Spinal cord (tissue), 10 donors: ENCODE results near the gene KRTAP4-9. TPM values are rescaled to one million over a fixed set of nuclear protein-coding genes. Genes with fewer than 3 reads are reported as not detected.
A peak's percentile ranks its signal among the peaks of the same experiment; 100 is the strongest.
"Not testable (repeated sequence)": the region's sequence is repeated elsewhere in the genome, so short reads cannot be mapped to it uniquely, and the experiment has no call there.

Experiments used
- DNase-seq, 6 donors: peaks; one replicate each; pipeline versions ENCODE4 v3.0.0 to v3.0.0-alpha.2; 2013 to 2015; ENCODE audit warnings: low spot score in 6 of 6, low read depth in 4 of 6
- H3K27ac ChIP-seq: one replicate; pipeline ENCODE4 v1.5.1; 2013; ENCODE audit warnings: low read depth, low read length, control low read depth
- H3K27me3 ChIP-seq: one replicate; pipeline ENCODE4 v1.6.1; 2013; ENCODE audit warnings: low read length; ENCODE audit not compliant: control insufficient read depth, insufficient read depth
- H3K36me3 ChIP-seq: one replicate; pipeline ENCODE4 v1.6.1; 2013; ENCODE audit warnings: low read length; ENCODE audit not compliant: control insufficient read depth, insufficient read depth
- H3K4me1 ChIP-seq: one replicate; pipeline ENCODE4 v1.6.1; 2013; ENCODE audit warnings: low read length; ENCODE audit not compliant: control insufficient read depth, insufficient read depth
- H3K4me3 ChIP-seq: one replicate; pipeline ENCODE4 v1.5.1; 2013; ENCODE audit warnings: low read depth, low read length, control low read depth
- H3K9me3 ChIP-seq: one replicate; pipeline ENCODE4 v1.6.1; 2013; ENCODE audit warnings: low read length; ENCODE audit not compliant: control insufficient read depth, insufficient read depth
- WGBS: methylation state at CpG from one replicate; pipeline ENCODE4 v1.1.5; 2013; ENCODE audit warnings: missing lambda C conversion rate; ENCODE audit not compliant: insufficient coverage; 5-methylcytosine and 5-hydroxymethylcytosine counted together
- polyA plus RNA-seq, 2 donors: library from polyadenylated mRNA; unstranded; fragments of 120-200 nt; gene quantifications; one replicate each; pipeline ENCODE4 v1.2.1, GENCODE V29; 2013; ENCODE audit not compliant: insufficient read length in 2 of 2
- total RNA-seq, 2 donors: library from RNA; depleted of rRNA in 1 of 2; stranded (reverse); fragments of 120-200 nt in 1 of 2; fragments of >200 nt in 1 of 2; gene quantifications; one replicate each; pipeline versions ENCODE4 v1.2.3 to v1.2.4, GENCODE V29; 2013 to 2014
- donor health status: healthy.

Gene KRTAP4-9
- total and polyA plus RNA-seq, 4 donors, result not detected

- H3K27ac ChIP-seq, result no peak overlapping the region
- no peaks in the 10 kb centered on the region for H3K36me3 ChIP-seq
- H3K27me3 ChIP-seq, result no peaks in the 10 kb centered on the region
- no peak overlapping the region for H3K4me3 ChIP-seq
- DNase-seq, result no peak
- no CpG with 5 or more reads among the region's 2 CpGs for WGBS
- peaks cover 3% of the 10 kb centered on the region for H3K9me3 ChIP-seq
- H3K4me1 ChIP-seq, result no peaks in the 10 kb centered on the region
These were observed 40.1 kb downstream of the KRTAP4-9 start for GRCh38 chr17:41145261-41145660.

DNA sequence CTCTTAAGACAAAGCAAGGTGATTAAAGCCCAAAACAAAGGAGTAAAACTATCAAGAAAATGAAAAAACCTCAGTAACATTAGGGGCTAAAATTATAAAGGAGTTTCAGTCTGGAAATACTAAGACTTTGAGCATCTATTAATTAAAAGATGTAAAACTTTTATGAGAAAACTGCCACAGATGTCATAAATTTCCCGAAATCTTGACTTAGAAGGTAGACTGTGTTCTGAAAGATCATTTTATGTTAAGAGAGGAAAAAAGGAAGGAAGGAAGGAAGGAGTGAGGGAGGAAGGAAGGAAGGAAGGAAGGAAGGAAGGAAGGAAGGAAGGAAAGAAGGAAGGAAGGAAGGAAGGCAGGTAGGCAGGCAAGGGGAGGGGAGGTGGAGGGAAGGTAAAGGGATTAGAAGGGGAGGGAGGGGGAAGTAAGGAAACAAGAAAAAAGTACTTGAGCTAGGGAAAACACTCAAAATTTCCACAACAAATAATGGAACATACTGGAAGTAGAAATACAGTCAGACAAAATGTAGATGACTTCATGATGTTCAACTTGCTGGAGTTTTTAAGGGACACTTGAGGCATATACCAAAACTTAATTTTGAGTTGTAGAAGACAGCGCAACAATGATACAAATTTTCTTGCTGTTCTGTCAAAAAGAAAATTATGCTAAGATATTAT is 42.5 kb downstream of the KRTAP4-9 start:
- Histone ChIP-seq H3K27me3 (no peaks in the 10 kb centered on the region), H3K9me3 (no peaks in the 10 kb centered on the region), H3K27ac (no peak overlapping the region), H3K4me1 (no peaks in the 10 kb centered on the region), H3K4me3 (no peak overlapping the region), H3K36me3 (no peaks in the 10 kb centered on the region)
- DNase-seq, result no peak
- 89% methylated on average over 1 of the region's 2 CpGs for WGBS

DNA sequence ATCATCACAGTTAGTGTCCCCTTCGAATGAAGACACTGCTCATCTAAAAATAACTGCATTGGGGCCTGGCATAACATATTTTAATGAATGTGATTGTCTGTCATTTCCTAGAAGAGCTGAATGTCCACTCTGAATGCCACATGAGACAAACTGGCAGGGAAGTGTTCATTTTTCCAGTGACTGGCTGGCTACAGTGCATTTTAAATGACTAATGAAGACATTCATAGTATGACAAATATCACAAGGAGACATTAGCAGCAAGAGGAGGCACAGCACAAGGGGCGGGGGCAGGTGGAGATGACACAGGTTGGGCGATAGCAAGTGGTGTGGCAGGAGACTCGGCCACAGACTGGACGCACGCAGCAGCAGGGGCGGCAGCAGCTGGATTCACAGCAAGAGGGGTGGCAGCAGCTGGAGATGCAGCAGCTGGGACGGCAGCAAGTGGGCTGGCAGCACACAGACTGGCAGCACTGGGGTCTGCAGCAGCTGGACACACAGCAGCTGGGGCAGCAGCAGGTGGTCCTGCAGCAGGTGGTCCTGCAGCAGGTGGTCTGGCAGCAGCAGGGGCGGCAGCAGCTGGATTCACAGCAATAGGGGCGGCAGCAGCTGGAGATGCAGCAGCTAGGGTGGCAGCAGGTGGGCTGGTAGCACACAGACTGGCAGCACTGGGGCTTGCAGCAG is 43.9 kb downstream of the KRTAP4-9 start:
- peak in 1 of 6 donors; percentile 38 for DNase-seq
- not testable (repeated sequence) for H3K27me3 ChIP-seq, H3K4me3 ChIP-seq, H3K27ac ChIP-seq, H3K9me3 ChIP-seq, H3K36me3 ChIP-seq, H3K4me1 ChIP-seq
- WGBS, result 66% methylated on average over 9 of the region's 10 CpGs

GRCh38 chr17:41149652-41149985 is 44.4 kb downstream of the KRTAP4-9 start, which contains the start of gene KRTAP4-5:
Gene KRTAP4-5 (minus strand): TSS chr17:41149825. CDS start chr17:41149767, 58 bp downstream.
- Histone ChIP-seq H3K4me1 (no peaks in the 10 kb centered on the region), H3K27me3 (no peaks in the 10 kb centered on the region), H3K36me3 (no peaks in the 10 kb centered on the region), H3K4me3 (no peak within 1 kb of the TSS), H3K9me3 (no peaks in the 10 kb centered on the region), H3K27ac (no peak within 1 kb of the TSS)
- no peak for DNase-seq
- 88% methylated on average over 2 of the region's 2 CpGs for WGBS

DNA sequence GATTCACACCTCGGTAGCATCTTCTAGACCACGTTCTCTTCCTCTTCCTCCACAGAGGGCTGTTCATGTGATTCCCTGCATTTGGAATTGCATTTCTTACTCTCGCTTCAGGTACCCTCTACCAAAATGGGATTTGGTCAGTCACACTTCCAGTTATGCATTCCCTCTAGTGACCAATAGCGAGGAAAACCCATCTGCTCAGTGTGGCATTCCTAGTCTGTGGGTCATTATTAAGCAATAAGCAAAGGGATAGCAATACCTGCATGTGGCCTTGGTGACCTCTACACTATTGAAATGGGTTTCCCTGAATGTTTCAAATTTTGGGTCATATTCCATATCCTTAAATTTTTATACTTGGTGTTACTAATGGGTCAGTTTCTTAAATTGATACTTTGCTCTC is 44.8 kb downstream of the KRTAP4-9 start:
- no peaks in the 10 kb centered on the region for H3K36me3 ChIP-seq
- no peak overlapping the region for H3K27ac ChIP-seq
- no peaks in the 10 kb centered on the region for H3K4me1 ChIP-seq
- WGBS, result 100% methylated on average over 1 of the region's 4 CpGs
- no peaks in the 10 kb centered on the region for H3K27me3 ChIP-seq
- no peak overlapping the region for H3K4me3 ChIP-seq
- no peaks in the 10 kb centered on the region for H3K9me3 ChIP-seq
- DNase-seq, result no peak

- Histone ChIP-seq H3K36me3 (no peaks in the 10 kb centered on the region), H3K9me3 (no peaks in the 10 kb centered on the region), H3K27me3 (no peaks in the 10 kb centered on the region), H3K4me3 (no peak overlapping the region), H3K27ac (no peak overlapping the region), H3K4me1 (no peaks in the 10 kb centered on the region)
- DNase-seq, result no peak
- no CpG with 5 or more reads among the region's 2 CpGs for WGBS
These were observed 46.3 kb downstream of the KRTAP4-9 start for GRCh38 chr17:41151525-41151924.

DNA sequence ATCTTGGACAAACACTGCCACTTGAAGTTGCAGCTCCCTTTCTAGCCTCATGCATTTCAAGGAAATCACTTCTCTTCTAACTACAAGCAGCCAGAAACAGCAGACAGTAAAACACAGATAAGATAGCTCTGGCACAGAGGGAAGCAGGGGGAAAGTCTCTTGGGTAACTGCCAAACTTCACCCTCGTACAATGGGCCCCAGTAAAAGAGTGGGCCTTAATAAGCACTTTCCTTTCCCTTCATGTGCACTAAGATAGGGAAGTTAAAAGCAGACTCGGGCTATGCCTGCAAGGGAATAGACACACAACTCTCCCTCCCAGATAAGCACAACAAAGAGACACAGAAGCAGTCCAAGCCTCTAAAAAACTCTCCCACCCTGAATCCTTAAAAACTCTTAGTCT is 48.7 kb downstream of the KRTAP4-9 start:
- no peaks in the 10 kb centered on the region for H3K36me3 ChIP-seq
- H3K4me1 ChIP-seq, result no peaks in the 10 kb centered on the region
- no peaks in the 10 kb centered on the region for H3K9me3 ChIP-seq
- H3K27ac ChIP-seq, result no peak overlapping the region
- no peak overlapping the region for H3K4me3 ChIP-seq
- no peaks in the 10 kb centered on the region for H3K27me3 ChIP-seq
- WGBS, result no CpG with 5 or more reads among the region's 2 CpGs
- peak in 3 of 6 donors; percentile 4 to 57 (median 34) for DNase-seq

Other genes with a start within 250 kb of the KRTAP4-9 start
Only the 30 nearest of the 39 such genes appear.
- gene KRT39, start 138.4 kb upstream of the KRTAP4-9 start, total RNA-seq, result not detected
- gene KRT39, start 138.4 kb upstream of the KRTAP4-9 start, polyA plus RNA-seq, result not detected
- under 1 TPM in 1 of 2 donors, not detected in 1; 0.40 TPM for gene KRT40, start 121.1 kb upstream of the KRTAP4-9 start, total RNA-seq
- gene KRT40, start 121.1 kb upstream of the KRTAP4-9 start, polyA plus RNA-seq, result under 1 TPM; 0.27 to 0.33 TPM
- gene KRTAP3-3, start 111.2 kb upstream of the KRTAP4-9 start, total RNA-seq, result not detected
- not detected for gene KRTAP3-3, start 111.2 kb upstream of the KRTAP4-9 start, polyA plus RNA-seq
- gene KRTAP3-2, start 105.5 kb upstream of the KRTAP4-9 start, total RNA-seq, result not detected
- not detected for gene KRTAP3-2, start 105.5 kb upstream of the KRTAP4-9 start, polyA plus RNA-seq
- gene KRTAP3-1, start 96.3 kb upstream of the KRTAP4-9 start, total RNA-seq, result not detected
- gene KRTAP3-1, start 96.3 kb upstream of the KRTAP4-9 start, polyA plus RNA-seq, result not detected
- gene KRTAP1-5, start 78.2 kb upstream of the KRTAP4-9 start, total RNA-seq, result not detected
- not detected for gene KRTAP1-5, start 78.2 kb upstream of the KRTAP4-9 start, polyA plus RNA-seq
- gene KRTAP1-4, start 75.2 kb upstream of the KRTAP4-9 start, total RNA-seq, result not detected
- gene KRTAP1-4, start 75.2 kb upstream of the KRTAP4-9 start, polyA plus RNA-seq, result not detected
- not detected for gene KRTAP1-3, start 70.5 kb upstream of the KRTAP4-9 start, total RNA-seq
- not detected for gene KRTAP1-3, start 70.5 kb upstream of the KRTAP4-9 start, polyA plus RNA-seq
- not detected for gene KRTAP1-1, start 63.9 kb upstream of the KRTAP4-9 start, total RNA-seq
- not detected for gene KRTAP1-1, start 63.9 kb upstream of the KRTAP4-9 start, polyA plus RNA-seq
- gene KRTAP2-1, start 58.1 kb upstream of the KRTAP4-9 start, total RNA-seq, result not detected
- not detected for gene KRTAP2-1, start 58.1 kb upstream of the KRTAP4-9 start, polyA plus RNA-seq
- gene KRTAP2-2, start 50.2 kb upstream of the KRTAP4-9 start, total RNA-seq, result not detected
- not detected for gene KRTAP2-2, start 50.2 kb upstream of the KRTAP4-9 start, polyA plus RNA-seq
- gene KRTAP2-3, start 45.3 kb upstream of the KRTAP4-9 start, total RNA-seq, result not detected
- not detected for gene KRTAP2-3, start 45.3 kb upstream of the KRTAP4-9 start, polyA plus RNA-seq
- not detected for gene KRTAP2-4, start 39.5 kb upstream of the KRTAP4-9 start, total RNA-seq
- not detected for gene KRTAP2-4, start 39.5 kb upstream of the KRTAP4-9 start, polyA plus RNA-seq
- not detected for gene KRTAP4-7, start 21.2 kb upstream of the KRTAP4-9 start, total RNA-seq
- gene KRTAP4-7, start 21.2 kb upstream of the KRTAP4-9 start, polyA plus RNA-seq, result not detected
- not detected for gene KRTAP4-8, start 7.2 kb upstream of the KRTAP4-9 start, total RNA-seq
- gene KRTAP4-8, start 7.2 kb upstream of the KRTAP4-9 start, polyA plus RNA-seq, result not detected
- gene KRTAP4-16, start 3.2 kb upstream of the KRTAP4-9 start, total RNA-seq, result not detected
- gene KRTAP4-16, start 3.2 kb upstream of the KRTAP4-9 start, polyA plus RNA-seq, result not detected
- not detected for gene KRTAP4-11, start 13.0 kb downstream of the KRTAP4-9 start, total RNA-seq
- gene KRTAP4-11, start 13.0 kb downstream of the KRTAP4-9 start, polyA plus RNA-seq, result not detected
- gene KRTAP4-12, start 18.8 kb downstream of the KRTAP4-9 start, total RNA-seq, result not detected
- not detected for gene KRTAP4-12, start 18.8 kb downstream of the KRTAP4-9 start, polyA plus RNA-seq
- not detected for gene KRTAP4-6, start 35.2 kb downstream of the KRTAP4-9 start, total RNA-seq
- gene KRTAP4-6, start 35.2 kb downstream of the KRTAP4-9 start, polyA plus RNA-seq, result not detected
- gene KRTAP4-5, start 44.4 kb downstream of the KRTAP4-9 start, total RNA-seq, result not detected
- not detected for gene KRTAP4-5, start 44.4 kb downstream of the KRTAP4-9 start, polyA plus RNA-seq
- gene KRTAP4-4, start 55.4 kb downstream of the KRTAP4-9 start, total RNA-seq, result not detected
- gene KRTAP4-4, start 55.4 kb downstream of the KRTAP4-9 start, polyA plus RNA-seq, result not detected
- gene KRTAP4-3, start 62.8 kb downstream of the KRTAP4-9 start, total RNA-seq, result not detected
- gene KRTAP4-3, start 62.8 kb downstream of the KRTAP4-9 start, polyA plus RNA-seq, result not detected
- not detected for gene KRTAP4-2, start 72.8 kb downstream of the KRTAP4-9 start, total RNA-seq
- gene KRTAP4-2, start 72.8 kb downstream of the KRTAP4-9 start, polyA plus RNA-seq, result not detected
- not detected for gene KRTAP4-1, start 79.5 kb downstream of the KRTAP4-9 start, total RNA-seq
- gene KRTAP4-1, start 79.5 kb downstream of the KRTAP4-9 start, polyA plus RNA-seq, result not detected
- gene KRTAP9-1, start 84.5 kb downstream of the KRTAP4-9 start, total RNA-seq, result not detected
- gene KRTAP9-1, start 84.5 kb downstream of the KRTAP4-9 start, polyA plus RNA-seq, result not detected
- gene KRTAP9-2, start 121.3 kb downstream of the KRTAP4-9 start, total RNA-seq, result not detected
- gene KRTAP9-2, start 121.3 kb downstream of the KRTAP4-9 start, polyA plus RNA-seq, result not detected
- not detected for gene KRTAP9-3, start 127.1 kb downstream of the KRTAP4-9 start, total RNA-seq
- gene KRTAP9-3, start 127.1 kb downstream of the KRTAP4-9 start, polyA plus RNA-seq, result not detected
- gene KRTAP9-8, start 132.6 kb downstream of the KRTAP4-9 start, total RNA-seq, result not detected
- gene KRTAP9-8, start 132.6 kb downstream of the KRTAP4-9 start, polyA plus RNA-seq, result not detected
- gene KRTAP9-4, start 144.3 kb downstream of the KRTAP4-9 start, total RNA-seq, result not detected
- not detected for gene KRTAP9-4, start 144.3 kb downstream of the KRTAP4-9 start, polyA plus RNA-seq
- gene KRTAP9-9, start 150.0 kb downstream of the KRTAP4-9 start, total RNA-seq, result not detected
- gene KRTAP9-9, start 150.0 kb downstream of the KRTAP4-9 start, polyA plus RNA-seq, result not detected